DMS114 treated with DMSO at 0.1 percent for 48 hours (cell line): Measurements from ENCODE around the gene EFTUD2.

Experiments used
- DNase-seq: peaks from one replicate; lab custom pipeline; 2025; ENCODE audit not compliant: unreplicated experiment; lab: John Stamatoyannopoulos, UW

Gene EFTUD2

DNA sequence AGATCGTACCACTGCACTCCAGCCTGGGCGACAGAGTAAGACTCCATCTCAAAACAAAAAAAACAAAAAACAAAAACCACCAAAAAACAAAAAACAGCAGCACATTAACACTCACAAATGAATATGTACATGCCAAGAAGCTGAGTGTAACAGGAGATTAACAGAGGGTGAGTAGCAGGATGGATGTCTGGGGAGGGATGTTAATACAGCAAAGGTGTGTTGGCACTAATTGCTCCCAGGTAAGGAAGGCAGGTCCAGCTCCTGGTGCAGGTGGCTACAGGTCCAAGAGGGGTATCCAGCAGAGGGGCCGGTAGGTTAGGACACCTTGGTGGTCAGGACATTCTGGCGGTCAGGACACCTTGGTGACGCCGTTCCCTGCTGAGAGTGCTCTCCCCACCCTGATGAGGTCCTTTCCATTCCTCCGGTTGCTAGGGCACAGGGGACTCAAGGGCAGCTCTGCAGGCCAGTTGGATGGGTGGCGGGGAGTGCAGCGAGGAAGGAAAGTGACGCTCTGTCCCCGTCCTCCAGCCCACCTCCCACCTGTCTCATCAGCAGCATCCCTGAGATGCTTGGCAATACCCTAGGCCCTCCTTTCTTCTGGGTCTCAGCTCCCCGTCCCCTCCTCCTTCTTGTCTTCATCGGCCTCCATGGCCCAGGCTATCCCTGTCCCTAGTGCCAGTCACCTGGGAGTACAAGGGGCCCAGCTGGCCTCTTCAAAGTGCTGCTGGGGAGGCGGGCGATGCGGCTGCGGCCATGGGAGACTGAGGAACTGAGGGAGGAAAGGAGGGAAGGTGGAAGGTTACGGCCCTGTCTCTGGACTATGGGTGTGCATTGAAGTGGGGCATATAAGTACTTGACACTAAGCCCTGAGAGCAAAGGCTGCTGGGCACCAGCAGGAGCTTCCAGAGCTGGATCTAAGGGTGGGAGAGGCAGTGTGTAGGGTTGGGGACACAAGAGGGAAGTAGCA lies 26.8 kb upstream of the EFTUD2 start:
- no peak for DNase-seq

DNA sequence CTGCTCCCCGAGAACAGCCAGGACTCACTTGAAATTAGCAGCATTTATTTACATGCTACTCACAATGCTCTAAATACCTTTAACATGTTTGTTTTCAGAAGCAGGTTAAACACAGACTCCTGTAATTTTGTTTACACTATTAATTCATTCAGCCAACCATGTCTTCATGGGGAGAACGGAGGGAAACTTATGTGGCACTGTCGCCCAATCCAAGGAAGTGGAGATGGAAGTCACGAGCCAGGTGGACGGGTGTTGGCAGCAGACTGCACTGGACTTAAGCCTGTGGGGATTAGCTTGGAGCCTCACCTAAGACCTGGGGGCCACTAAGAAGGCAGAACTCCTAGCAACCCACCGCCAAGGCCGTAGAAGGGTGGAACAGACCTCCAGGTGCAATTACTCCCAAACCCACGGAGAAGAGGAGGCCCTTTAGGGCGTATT lies 24.9 kb upstream of the EFTUD2 start:
- no peak for DNase-seq

DNA sequence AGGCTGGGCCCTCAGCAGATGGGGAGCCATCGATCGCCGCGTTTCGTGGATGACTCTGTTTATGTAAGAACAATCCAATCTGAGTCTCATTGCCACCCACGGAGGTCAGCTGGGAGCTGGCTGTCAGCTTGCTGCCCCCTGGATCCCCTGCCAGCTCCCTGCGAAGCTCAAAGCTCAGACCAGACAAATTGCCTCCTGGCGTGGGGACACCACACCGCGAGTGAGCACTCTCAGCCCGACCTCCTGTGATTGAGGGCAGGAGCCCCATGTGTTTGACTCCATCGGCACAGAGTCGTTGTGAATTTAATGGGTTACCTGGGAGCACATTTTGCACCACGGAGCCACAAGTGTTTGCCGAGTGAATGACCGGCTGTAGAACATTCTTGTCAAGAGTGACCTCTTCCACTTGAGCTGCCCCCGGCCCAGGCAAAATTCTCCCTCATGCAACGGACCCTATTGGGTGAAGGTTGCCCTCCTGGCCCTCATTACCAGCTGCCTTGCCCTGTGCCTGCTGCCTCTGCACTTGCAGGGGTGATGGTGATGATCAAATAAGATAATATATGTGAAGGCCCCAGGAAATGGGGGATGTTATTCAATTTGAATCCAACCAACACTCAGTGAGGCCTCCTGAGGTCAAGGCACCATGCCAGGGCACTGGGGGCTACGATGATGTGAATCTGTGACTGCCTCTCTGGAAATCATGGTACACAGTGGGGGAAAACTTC lies 23.7 kb upstream of the EFTUD2 start:
- DNase-seq = no peak

DNA sequence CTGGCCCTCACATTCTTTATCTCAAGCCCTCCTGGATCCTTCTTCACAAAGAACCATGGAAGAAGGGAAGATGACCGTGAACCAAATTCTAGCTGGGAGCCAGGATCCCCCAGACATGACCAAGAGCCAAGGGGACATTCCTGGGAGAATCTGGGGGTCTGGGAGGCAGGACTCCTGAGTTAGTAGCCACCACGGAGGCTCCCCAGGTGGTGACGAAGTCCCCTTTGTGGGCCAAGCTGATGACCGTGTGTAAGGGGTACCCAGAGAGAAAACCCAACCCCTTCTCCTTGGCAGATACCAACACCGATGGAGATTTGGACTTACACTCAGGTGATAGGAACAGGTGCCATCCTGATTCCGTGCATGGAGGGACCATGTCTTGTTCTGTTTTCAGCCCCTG lies 22.9 kb upstream of the EFTUD2 start:
- no peak for DNase-seq

DNA sequence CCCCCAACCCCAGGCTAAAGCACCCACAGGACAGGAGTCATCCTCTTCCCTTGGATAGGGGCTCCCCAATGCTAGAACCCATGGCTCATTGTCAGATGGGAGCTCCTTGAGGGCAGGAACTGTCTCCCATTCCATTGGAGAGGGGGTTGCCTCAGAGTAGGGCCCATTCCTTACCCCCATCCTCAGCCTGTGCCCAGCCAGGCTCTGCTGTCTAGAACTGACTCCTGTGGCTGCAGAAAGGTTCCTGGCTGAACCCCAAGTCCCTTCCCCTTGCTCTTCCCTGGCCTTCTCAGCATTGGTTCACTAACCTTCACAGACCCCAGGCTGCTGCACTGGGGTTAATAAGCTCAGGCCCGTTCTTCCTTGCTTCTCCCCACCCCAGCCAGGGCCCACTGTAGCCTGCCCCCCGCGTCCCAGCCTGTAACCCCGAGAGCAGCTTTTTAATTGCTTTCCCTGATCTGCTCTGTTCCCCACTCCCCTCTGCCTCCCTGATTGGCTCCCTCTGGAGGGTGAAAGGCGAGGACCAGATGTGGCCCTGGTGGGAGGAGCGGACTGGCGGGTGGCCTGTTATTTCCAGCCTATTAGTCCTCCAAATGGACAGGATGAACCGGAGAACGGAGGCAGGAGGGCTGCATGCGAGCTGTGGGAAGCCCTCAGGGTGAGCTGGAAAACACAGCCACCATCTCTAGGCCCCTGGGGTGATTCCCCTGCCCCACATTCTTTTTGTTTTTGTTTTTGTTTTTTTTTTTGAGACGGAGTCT lies 22.1 kb upstream of the EFTUD2 start:
- DNase-seq = no peak

DNA sequence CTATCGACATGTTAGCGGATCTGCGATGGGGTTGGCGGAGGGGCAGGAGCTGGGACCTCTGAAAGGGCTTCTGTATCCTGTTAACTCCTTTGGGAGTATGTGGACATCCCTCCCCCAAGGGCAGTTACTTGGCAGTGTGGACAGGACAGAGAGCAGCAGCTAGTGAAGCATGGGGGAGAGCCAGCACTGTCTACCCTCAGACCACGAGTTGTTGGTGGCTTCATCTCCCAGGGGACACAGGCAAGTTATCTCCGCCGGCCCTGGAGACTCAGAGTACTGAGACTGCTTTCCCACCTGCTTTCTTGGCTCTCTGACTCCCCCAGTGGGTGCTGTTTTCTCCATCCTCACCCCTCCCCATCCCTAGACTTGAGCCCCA lies 21.3 kb upstream of the EFTUD2 start:
- DNase-seq = no peak

DNA sequence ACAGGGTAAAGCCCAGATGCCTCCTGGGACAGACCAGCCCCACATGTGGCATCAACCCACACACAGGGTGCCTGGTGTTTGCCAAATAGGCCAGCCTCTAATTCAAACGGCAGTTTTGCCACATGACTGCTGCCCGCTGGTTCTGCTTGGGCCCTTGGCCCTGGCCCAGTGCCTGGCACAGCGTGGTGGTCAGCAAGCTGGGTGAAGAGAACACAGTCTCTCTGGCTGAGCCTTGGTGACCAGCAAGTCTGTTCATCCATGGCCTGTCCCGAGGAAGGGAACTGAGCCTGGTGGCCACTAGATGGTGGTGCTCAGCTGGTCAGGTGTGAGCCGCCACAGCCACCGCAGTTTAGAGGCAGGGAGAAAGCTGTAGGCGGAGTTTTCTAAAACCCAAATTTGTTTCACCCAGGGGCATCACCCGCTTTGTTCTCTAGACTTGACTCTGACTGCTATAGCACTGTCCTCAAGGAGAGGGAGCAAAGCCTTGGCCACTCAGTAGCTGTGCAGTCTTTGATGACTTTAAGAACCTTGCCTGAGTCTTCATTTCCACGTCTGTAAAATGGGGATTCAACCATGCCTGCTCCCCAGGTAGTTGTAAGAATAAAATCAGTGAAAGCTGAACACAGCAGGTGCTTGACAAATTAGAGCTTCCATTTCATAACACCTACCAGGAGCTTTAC lies 20.8 kb upstream of the EFTUD2 start:
- DNase-seq = peak; percentile 71

DNA sequence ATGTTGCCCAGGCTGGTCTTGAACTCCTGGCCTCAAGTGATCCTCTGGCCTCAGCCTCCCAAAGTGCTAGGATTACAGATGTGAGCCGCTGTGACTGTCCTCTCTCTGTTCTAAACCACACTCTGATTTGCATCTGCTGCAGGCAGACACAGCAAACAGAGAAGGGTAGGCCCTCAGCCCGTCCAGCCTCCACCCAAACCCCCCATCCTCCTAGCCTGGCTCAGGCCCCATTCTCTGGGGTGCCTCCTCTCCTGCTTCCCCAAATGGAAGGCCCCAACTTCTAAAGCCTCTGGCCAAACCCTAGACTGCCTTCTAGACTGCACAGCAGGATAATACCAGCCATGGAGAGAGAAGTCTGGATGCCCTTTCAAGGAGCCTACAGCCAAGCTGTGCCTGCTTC lies 20.2 kb upstream of the EFTUD2 start:
- no peak for DNase-seq

DNA sequence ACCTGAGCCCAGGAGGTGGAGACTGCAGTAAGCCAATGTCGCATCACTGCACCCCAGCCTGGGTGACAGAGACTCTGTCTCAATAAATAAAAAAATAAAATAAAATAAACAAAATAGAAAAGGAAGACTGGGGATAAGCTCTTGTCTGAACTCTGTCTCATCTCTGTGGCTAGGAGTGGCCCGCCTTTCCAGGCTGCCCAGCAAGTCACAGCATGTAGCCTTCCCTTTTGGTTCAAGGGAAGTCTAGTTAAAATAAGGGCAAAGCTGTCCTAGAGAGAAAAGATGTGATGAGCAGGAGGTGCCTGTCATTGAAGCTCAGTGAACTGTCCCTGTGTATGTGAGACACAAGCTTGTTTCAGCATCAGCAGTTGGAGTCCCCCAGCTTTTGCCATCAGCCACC lies 18.8 kb upstream of the EFTUD2 start:
- no peak for DNase-seq

DNA sequence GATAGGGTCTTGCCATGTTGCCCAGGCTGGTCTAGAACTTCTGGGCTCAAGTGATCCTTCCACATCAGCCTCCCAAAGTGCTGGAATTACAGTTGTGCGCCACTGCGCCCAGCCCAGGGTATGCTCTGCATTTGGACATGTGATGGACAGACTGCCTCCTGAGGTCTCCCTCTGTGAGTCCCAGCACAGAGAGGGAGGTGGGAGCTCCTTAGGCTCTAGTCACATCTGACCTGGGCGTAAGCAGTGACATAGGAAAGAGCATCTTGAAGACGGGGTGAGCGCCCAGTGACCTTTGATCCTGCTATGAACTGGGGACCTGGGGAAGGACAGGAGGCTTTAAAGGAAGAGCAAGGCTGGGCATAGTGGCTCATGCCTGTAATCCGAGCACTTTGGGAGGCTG lies 18.2 kb upstream of the EFTUD2 start:
- DNase-seq = no peak

DNA sequence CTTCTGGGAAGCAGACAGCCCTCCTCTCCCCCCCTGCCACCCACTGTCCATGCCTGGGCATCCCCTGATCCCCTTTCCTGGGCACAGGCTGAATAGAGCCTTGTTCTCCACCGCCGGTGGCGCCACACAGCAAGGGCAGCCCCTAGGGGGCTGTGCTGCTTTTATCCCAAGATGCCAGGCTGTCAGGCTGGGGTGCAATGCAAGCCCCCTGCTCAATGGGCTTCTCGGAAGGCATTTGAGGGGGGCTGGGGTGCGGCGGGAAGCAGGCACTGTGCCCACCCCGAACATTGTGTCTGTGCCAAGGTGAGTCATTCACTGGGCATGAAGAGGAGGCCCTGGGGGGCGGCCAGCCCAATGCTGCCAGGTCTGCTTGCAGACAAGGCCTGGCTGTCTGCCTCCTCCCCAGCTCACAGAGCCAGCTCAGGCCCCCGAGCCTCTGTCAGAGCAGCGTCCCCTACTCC lies 17.6 kb upstream of the EFTUD2 start:
- DNase-seq = no peak

DNA sequence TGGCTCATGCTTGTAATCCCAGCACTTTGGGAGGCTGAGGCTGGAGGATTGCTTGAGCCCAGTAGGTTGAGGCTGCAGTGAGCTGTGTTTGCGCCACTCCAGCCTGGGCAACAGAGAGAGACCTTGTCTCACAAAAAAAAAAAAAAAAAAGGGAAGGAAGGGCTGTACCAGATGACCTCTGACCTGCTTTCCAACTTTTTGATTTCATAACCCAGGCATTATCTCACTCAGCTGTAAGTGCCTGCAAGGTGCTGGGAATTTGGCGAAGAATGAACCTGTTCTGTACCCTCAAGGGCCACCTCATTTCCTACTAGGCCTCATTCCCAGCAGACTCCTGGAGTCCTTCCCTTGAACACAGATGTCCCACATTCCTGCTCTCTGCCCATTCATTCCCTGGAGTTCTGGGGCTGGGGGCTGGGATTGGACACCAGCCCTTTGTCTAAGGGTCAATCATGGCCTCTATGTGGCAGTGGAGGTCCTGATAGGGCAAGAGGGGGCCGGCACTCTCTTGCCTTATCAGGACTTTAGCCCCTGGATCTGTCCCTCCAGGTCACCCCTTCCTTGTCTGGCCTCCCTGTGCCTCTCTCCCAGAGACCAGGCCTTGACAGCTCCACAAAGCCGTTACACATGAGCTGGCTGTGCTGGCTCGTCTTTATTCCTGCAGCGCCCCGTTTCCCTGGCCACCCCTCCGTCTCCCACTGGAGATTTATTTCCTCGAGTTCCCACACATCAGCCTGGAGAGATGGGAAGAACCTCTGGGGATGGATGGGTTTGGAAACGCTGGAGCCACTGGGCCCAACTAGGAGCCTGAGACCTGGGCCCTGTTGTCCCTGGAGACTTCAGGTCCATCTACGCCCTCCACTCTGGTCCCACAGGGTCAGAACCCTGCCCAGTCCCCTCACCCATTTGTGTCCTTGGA lies 16.9 kb upstream of the EFTUD2 start:
- no peak for DNase-seq

DNA sequence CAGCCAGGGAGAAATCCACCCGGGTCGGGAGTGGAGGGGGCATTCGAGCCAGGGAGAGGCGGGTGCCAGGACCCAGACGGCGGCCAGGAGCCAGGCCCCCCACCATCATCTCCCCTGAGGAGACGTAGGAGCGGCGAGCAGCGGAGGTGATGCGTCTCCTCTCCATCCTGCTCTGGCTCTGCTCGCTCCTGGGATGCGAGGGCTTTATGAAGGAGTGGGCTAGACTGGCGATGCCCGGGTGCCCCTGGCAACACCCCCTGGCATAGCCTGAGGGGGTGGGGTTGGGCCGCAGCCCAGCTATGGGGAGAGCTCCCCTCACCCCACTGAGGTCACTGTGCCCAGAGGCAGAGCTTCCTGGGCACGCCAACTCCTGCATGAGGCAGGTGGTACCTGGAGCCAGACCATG lies 16.1 kb upstream of the EFTUD2 start, which contains the start of gene GFAP:
GFAP (minus strand) TSS at position 180 of the 406 bp plus-strand sequence; CDS start at position 166, 14 bp downstream.
- DNase-seq = no peak

DNA sequence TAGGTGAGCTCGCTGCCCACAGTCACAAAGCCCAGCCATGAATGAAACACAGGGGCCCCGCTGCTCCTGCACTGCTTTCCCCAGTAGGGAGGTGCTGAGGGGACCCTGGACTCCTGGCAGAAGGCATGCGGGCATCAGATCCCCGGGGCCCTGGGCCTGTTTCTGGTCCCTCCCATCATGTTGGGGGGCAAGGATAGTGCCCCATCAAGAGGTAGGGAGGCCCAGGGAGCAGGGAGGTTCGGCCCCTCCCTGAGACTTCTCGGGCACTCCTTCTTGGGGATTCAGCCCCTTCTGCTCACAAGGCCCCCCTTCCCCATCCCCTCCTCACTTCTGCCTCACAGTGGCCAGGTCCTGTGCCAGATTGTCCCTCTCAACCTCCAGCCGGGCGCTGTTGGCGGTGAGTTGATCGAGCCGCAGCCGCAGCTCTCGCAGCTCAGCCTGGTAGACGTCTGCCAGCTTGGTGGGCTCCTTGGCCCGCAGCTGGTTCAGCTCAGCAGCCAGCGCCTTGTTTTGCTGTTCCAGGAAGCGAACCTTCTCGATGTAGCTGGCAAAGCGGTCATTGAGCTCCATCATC lies 15.5 kb upstream of the EFTUD2 start:
- DNase-seq = no peak

DNA sequence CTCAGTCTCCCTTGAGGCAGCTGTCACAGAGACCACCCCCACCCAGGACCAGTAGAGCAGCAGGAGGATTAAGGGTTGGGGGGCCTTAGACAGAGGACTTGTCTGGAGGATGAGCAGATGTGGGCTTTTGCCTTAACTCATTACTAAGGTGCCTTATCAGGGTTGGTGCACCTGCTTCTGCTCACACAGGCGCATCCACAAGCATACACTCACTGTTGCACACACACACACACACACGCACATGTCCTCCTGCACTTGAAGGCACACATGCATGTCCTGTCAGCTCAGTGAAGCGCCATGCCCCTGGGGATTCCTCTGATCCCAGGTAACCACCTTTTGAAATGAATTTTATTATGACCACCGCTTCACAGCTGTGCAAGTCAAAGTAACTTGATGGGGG lies 14.9 kb upstream of the EFTUD2 start:
- DNase-seq = no peak

DNA sequence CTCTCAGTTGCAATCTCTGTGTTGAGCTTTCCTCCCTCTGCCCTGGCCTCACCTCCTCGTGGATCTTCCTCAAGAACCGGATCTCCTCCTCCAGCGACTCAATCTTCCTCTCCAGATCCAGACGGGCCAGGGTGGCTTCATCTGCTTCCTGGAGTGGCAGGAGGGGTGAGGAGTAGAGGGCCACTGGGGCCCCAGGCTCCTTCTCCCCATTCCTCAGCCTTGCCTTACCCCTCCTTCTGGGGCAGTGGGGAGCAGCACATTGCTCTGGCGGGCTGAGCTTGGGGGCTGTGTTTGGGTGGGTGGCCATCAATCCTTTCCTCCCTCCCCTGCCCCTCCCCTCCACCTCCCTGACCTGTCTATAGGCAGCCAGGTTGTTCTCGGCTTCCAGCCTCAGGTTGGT lies 14.4 kb upstream of the EFTUD2 start:
- DNase-seq = no peak

DNA sequence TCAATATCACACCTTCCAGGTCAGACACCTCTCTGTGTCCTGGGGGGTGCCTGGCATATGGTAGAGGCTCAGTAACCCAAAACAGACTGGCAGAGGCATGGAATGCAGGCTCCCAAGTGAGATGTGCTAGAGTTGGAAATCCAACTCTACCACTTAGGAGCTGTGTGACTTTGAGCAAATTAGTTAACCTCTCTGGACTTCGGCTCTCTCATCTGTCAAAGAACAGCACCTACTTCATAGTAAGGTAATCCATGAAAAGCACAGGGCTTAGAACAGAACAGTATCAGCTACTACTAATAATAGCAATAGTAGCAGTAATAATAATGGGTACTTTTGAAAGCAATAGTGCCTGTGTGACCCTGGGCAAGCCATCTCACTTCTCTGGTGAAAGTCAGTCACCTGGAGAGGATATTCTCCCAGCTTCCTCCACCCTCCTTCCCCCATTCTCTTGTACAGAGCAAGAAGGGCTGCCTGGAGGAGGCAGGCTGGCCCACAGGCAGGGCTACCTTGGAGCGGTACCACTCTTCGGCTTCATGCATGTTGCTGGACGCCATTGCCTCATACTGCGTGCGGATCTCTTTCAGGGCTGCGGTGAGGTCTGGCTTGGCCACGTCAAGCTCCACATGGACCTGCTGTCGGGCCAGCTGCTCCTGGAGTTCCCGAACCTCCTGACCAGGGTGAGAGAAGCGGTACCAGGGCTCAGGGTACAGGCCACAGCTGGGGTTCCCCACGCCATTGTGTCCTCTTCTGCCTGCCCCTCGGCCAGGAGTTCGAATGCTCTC lies 13.7 kb upstream of the EFTUD2 start:
- DNase-seq = no peak

DNA sequence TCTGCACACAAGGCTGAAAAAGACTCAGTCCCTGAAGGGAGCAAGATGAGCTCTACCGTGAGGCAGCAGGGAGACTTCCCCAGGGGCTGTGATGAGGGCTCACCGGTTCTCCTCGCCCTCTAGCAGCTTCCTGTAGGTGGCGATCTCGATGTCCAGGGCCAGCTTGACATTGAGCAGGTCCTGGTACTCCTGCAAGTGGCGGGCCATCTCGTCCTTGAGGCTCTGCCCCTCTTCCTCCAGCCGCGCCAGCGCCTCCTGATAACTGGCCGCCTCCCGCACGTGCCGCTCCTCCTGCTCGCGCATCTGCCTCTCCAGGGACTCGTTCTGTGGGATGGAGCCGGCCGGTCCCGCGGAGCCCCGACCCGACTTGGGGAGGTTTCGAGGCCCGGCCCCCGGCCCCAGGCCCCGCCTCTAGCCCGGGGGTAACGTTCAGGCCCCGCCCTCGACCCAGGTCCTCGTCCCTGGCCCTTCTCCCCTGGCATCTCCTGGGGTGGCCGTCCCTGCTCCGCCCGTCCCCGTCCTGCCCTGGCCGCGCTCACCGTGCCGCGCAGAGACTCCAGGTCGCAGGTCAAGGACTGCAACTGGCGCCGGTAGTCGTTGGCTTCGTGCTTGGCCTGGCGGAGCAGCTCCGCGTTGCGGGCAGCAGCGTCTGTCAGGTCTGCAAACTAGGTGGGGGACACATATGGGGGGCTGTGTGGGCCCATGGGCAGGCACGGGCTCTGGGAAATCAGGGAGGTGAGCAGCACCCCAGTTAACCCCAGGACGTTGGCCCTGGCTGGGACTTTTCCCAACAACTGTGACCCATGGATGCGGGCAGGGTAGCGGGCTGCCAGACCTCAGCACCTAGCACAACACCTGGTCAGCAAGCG lies 12.1 kb upstream of the EFTUD2 start:
- no peak for DNase-seq
